NCI-H526 treated with DMSO at 0.1 percent for 48 hours (cell line): ENCODE measurements around the gene SREBF1.

Experiments used
- DNase-seq: peaks from one replicate; lab custom pipeline; 2025; lab: John Stamatoyannopoulos, UW

Gene SREBF1

GRCh38 chr17:17840751-17841591 lies 4.2 kb upstream of the SREBF1 start:
- DNase-seq, result no peak

- DNase-seq, result peak; percentile 56
Measured at GRCh38 chr17:17839791-17840707, 3.3 kb upstream of the SREBF1 start.

GRCh38 chr17:17837966-17838962 lies 1.5 kb upstream of the SREBF1 start:
- DNase-seq, result no peak

- DNase-seq, result no peak
Measured at GRCh38 chr17:17837380-17837821, 615 bp upstream of the SREBF1 start.

GRCh38 chr17:17836250-17836817 lies 452 bp downstream of the SREBF1 start:
- peak; percentile 75 for DNase-seq

GRCh38 chr17:17835415-17836249 lies 1.2 kb downstream of the SREBF1 start:
- DNase-seq, result no peak

- DNase-seq, result no peak
Measured at GRCh38 chr17:17834974-17835373, 1.8 kb downstream of the SREBF1 start.

GRCh38 chr17:17833658-17834357 lies 3.0 kb downstream of the SREBF1 start:
- DNase-seq, result no peak

GRCh38 chr17:17832032-17832363 lies 4.8 kb downstream of the SREBF1 start:
- DNase-seq, result no peak

GRCh38 chr17:17831208-17832031 lies 5.4 kb downstream of the SREBF1 start:
- no peak for DNase-seq

- DNase-seq, result no peak
Measured at GRCh38 chr17:17830740-17831207, 6.0 kb downstream of the SREBF1 start.

- no peak for DNase-seq
Measured at GRCh38 chr17:17830269-17830567, 6.6 kb downstream of the SREBF1 start.

- DNase-seq, result no peak
Measured at GRCh38 chr17:17827826-17828621, 8.8 kb downstream of the SREBF1 start.

- DNase-seq, result no peak
Measured at GRCh38 chr17:17826942-17827785, 9.6 kb downstream of the SREBF1 start.

GRCh38 chr17:17826342-17826713 lies 10.5 kb downstream of the SREBF1 start:
- no peak for DNase-seq

GRCh38 chr17:17824783-17825614 lies 11.8 kb downstream of the SREBF1 start:
- DNase-seq, result no peak
